ENCODE results near the gene SELENBP1. TPM values are rescaled to one million over a fixed set of nuclear protein-coding genes. Genes with fewer than 3 reads are reported as not detected.

SELENBP1 gene
- total and polyA plus RNA-seq, 2 of the 13 experiments (the other 11 are each of a cell fraction or from before 2014, with no cell fraction given) = 27.8 to 29.0 TPM

- peak; percentile 3; the same call in 1 of the 2 replicates for TF ChIP-seq BHLHE40 (IDR thresholded peaks at IDR 0.05; ENCODE audit: low read length)
- TF ChIP-seq ZNF589 (CRISPR knock-in tag; conservative IDR thresholded peaks at IDR 0.05) = no peak
- peak; percentile 79 for TF ChIP-seq POLR2G (IDR thresholded peaks at IDR 0.05; ENCODE audit: low read depth, low read length)
- peak; percentile 47; the same call in 1 of the 2 replicates for TF ChIP-seq HBP1 (CRISPR knock-in tag; IDR thresholded peaks at IDR 0.05; ENCODE audit: low read depth)
- 0 out of 2 replicates have a peak, but pooled peaks have one; percentile 10 for TF ChIP-seq KMT2A (CRISPR knock-in tag; IDR thresholded peaks at IDR 0.05)
- no peak for TF ChIP-seq ZNF24 (IDR thresholded peaks at IDR 0.05)
- TF ChIP-seq SP5 (CRISPR knock-in tag; IDR thresholded peaks at IDR 0.05; ENCODE audit: borderline replicate concordance, low read depth) = peak; percentile 59; the same call in 1 of the 2 replicates
- TF ChIP-seq, protein P1, sequence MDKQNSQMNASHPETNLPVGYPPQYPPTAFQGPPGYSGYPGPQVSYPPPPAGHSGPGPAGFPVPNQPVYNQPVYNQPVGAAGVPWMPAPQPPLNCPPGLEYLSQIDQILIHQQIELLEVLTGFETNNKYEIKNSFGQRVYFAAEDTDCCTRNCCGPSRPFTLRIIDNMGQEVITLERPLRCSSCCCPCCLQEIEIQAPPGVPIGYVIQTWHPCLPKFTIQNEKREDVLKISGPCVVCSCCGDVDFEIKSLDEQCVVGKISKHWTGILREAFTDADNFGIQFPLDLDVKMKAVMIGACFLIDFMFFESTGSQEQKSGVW (CRISPR knock-in tag; IDR thresholded peaks at IDR 0.05; ENCODE audit: borderline replicate concordance) = no peak
- TF ChIP-seq TAF1 (CRISPR knock-in tag; IDR thresholded peaks at IDR 0.05) = peak; percentile 47
- no peak for TF ChIP-seq ZNF562 (CRISPR knock-in tag; IDR thresholded peaks at IDR 0.05; ENCODE audit: borderline replicate concordance)
- peak; percentile 59 for TF ChIP-seq XRCC5 (optimal IDR thresholded peaks at IDR 0.05; ENCODE audit: low read length)
- no peak for TF ChIP-seq ZC3H4 (CRISPR knock-in tag; IDR thresholded peaks at IDR 0.05; ENCODE audit: borderline replicate concordance)
- TF ChIP-seq, protein P2, sequence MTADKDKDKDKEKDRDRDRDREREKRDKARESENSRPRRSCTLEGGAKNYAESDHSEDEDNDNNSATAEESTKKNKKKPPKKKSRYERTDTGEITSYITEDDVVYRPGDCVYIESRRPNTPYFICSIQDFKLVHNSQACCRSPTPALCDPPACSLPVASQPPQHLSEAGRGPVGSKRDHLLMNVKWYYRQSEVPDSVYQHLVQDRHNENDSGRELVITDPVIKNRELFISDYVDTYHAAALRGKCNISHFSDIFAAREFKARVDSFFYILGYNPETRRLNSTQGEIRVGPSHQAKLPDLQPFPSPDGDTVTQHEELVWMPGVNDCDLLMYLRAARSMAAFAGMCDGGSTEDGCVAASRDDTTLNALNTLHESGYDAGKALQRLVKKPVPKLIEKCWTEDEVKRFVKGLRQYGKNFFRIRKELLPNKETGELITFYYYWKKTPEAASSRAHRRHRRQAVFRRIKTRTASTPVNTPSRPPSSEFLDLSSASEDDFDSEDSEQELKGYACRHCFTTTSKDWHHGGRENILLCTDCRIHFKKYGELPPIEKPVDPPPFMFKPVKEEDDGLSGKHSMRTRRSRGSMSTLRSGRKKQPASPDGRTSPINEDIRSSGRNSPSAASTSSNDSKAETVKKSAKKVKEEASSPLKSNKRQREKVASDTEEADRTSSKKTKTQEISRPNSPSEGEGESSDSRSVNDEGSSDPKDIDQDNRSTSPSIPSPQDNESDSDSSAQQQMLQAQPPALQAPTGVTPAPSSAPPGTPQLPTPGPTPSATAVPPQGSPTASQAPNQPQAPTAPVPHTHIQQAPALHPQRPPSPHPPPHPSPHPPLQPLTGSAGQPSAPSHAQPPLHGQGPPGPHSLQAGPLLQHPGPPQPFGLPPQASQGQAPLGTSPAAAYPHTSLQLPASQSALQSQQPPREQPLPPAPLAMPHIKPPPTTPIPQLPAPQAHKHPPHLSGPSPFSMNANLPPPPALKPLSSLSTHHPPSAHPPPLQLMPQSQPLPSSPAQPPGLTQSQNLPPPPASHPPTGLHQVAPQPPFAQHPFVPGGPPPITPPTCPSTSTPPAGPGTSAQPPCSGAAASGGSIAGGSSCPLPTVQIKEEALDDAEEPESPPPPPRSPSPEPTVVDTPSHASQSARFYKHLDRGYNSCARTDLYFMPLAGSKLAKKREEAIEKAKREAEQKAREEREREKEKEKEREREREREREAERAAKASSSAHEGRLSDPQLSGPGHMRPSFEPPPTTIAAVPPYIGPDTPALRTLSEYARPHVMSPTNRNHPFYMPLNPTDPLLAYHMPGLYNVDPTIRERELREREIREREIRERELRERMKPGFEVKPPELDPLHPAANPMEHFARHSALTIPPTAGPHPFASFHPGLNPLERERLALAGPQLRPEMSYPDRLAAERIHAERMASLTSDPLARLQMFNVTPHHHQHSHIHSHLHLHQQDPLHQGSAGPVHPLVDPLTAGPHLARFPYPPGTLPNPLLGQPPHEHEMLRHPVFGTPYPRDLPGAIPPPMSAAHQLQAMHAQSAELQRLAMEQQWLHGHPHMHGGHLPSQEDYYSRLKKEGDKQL (CRISPR knock-in tag; IDR thresholded peaks at IDR 0.05; ENCODE audit: low read depth) = no peak
- no peak for TF ChIP-seq SNAI1 (CRISPR knock-in tag; IDR thresholded peaks at IDR 0.05; ENCODE audit: borderline replicate concordance)
- TF ChIP-seq KDM5A (IDR thresholded peaks at IDR 0.05; ENCODE audit: borderline replicate concordance, low read length) = peak; percentile 96; the same call in 1 of the 2 replicates
- TF ChIP-seq ASH2L (IDR thresholded peaks at IDR 0.05; ENCODE audit: insufficient read length, low read depth, low read length) = peak; percentile 61
- peak; percentile 0; the same call in 1 of the 2 replicates for TF ChIP-seq SOX5 (CRISPR knock-in tag; IDR thresholded peaks at IDR 0.05; ENCODE audit: borderline replicate concordance)
- TF ChIP-seq KAT8 (CRISPR knock-in tag; IDR thresholded peaks at IDR 0.05) = peak; percentile 55
- peak; percentile 15; the same call in 1 of the 2 replicates for TF ChIP-seq SIN3A (IDR thresholded peaks at IDR 0.05; ENCODE audit: borderline replicate concordance, low read depth, low read length)
- TF ChIP-seq, protein P3, sequence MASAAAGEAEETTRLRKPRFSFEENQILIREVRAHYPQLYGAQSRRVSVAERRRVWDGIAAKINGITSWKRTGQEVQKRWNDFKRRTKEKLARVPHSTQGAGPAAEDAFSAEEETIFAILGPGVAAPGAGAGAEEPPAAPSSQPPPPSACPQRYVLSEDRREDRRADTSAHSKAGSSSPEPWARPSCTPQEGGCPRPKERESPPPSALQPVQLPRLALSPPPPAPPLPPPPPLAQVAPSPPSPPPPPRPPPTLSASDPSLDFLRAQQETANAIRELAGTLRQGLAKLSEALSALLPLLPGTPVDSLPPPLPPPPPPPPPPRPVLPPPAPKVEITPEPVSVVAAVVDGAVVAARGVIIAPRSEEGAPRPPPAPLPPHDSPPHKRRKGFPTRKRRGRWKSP (CRISPR knock-in tag; IDR thresholded peaks at IDR 0.05) = peak; percentile 74; the same call in 1 of the 2 replicates
- TF ChIP-seq SPEN (CRISPR knock-in tag; IDR thresholded peaks at IDR 0.05; ENCODE audit: low read depth) = peak; percentile 45; the same call in 1 of the 2 replicates
Observed at GRCh38 chr1:151327223-151327902, 45.1 kb downstream of the SELENBP1 start, which contains the start of gene PI4KB (continued).
